NT2/D1 (cell line): Measurements from ENCODE around the gene TARS3.

Experiments
- YY1 ChIP-seq: IDR thresholded peaks from 2 replicates; pipeline ENCODE4 v1.6.1; 2011; ENCODE audit not compliant: insufficient read length, insufficient read depth
- ZNF274 ChIP-seq: IDR thresholded peaks from 2 replicates; pipeline ENCODE4 v1.6.1; 2011; ENCODE audit warnings: mild to moderate bottlenecking, low read depth, low read length

DNA sequence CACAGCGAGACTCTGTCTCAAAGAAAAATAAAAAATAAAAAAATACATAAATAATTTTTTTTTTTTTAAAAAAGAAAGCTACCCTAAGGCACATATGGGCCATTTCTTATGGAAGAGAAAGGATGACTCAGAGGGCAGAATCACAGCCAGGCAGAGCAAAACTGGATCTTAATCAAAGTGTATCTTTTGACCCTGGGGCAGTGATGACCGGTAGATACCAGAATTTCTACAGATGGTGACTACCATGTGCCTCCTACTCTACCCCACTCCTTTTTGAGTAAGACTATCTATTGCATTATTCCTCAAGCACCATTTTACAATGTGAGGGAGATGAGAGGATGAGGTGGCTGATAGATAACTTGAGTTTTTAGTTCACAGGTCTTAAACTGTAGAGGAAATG, 26.0 kb downstream of the TARS3 start:
- TF ChIP-seq YY1 (no peak), ZNF274 (no peak)
